Cardiac fibroblast (primary cell): ENCODE results near the gene ABCC1.

Experiments used
- DNase-seq, 2 donors: peaks; one replicate each; pipeline versions ENCODE4 v3.0.0 to v3.0.0-alpha.2; 2010; ENCODE audit warnings: low read depth in 2 of 2
- H3K4me3 ChIP-seq, 2 donors: replicated peaks in 1 of 2; 1 replicate in 1 of 2; 2 replicates in 1 of 2; pipeline ENCODE4 v1.5.1; 2011; ENCODE audit warnings: low read depth in 2 of 2, low read length in 2 of 2, mild to moderate bottlenecking in 2 of 2, moderate library complexity in 1 of 2
- TF ChIP-seq, protein P1 (sequence below): IDR thresholded peaks from one replicate; pipeline ENCODE4 v1.5.1; 2011; ENCODE audit warnings: low read depth, mild to moderate bottlenecking, low read length, inconsistent platforms

Gene ABCC1

GRCh38 chr16:16057102-16057501, 107.7 kb downstream of the ABCC1 start:
- TF ChIP-seq, protein P1, sequence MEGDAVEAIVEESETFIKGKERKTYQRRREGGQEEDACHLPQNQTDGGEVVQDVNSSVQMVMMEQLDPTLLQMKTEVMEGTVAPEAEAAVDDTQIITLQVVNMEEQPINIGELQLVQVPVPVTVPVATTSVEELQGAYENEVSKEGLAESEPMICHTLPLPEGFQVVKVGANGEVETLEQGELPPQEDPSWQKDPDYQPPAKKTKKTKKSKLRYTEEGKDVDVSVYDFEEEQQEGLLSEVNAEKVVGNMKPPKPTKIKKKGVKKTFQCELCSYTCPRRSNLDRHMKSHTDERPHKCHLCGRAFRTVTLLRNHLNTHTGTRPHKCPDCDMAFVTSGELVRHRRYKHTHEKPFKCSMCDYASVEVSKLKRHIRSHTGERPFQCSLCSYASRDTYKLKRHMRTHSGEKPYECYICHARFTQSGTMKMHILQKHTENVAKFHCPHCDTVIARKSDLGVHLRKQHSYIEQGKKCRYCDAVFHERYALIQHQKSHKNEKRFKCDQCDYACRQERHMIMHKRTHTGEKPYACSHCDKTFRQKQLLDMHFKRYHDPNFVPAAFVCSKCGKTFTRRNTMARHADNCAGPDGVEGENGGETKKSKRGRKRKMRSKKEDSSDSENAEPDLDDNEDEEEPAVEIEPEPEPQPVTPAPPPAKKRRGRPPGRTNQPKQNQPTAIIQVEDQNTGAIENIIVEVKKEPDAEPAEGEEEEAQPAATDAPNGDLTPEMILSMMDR, result no peak
- no peak overlapping the region for H3K4me3 ChIP-seq
- no peak for DNase-seq

GRCh38 chr16:16059160-16059559, 109.7 kb downstream of the ABCC1 start:
- DNase-seq, result no peak
- TF ChIP-seq, protein P1, result no peak
- no peak overlapping the region for H3K4me3 ChIP-seq

DNA sequence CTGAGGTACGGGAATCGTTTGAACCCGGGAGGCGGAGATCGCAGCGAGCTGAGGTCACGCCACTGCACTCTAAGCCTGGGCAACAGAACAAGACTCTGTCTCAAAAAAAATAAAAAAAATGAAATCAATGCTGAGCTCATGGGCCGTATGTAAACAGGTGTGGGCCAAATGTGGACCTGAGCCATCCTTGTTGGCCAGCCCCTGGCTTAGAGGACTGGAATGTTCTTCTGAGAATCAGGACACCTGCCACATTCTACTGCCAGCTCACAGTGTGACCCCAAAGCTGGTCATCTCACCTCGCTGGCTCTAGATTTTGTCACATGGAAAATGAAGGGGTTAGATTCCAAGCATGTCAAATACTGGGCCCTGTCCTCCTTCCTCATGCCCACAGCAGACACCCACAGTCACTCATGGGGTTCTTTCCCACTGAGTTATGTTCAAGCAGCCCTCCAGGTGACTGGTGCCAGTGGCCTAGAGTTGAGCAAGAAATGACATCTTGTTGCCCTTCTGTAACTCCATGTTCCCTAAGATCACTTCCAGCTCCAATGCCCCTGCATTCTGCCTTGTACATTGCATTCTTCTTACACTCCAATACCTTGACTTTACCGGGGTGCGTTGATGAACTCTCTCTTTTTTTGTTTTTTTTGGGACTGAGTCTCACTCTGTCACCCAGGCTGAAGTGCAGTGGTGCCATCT, 110.6 kb downstream of the ABCC1 start:
- DNase-seq, result no peak
- no peak overlapping the region for H3K4me3 ChIP-seq
- TF ChIP-seq, protein P1, result no peak

GRCh38 chr16:16062023-16062937, 112.9 kb downstream of the ABCC1 start:
- DNase-seq, result peak in 1 of 2 donors; percentile 50
- TF ChIP-seq, protein P1, result no peak
- no peak overlapping the region for H3K4me3 ChIP-seq

GRCh38 chr16:16063683-16064082, 114.3 kb downstream of the ABCC1 start:
- TF ChIP-seq, protein P1, result no peak
- no peak for DNase-seq
- H3K4me3 ChIP-seq, result no peak overlapping the region

DNA sequence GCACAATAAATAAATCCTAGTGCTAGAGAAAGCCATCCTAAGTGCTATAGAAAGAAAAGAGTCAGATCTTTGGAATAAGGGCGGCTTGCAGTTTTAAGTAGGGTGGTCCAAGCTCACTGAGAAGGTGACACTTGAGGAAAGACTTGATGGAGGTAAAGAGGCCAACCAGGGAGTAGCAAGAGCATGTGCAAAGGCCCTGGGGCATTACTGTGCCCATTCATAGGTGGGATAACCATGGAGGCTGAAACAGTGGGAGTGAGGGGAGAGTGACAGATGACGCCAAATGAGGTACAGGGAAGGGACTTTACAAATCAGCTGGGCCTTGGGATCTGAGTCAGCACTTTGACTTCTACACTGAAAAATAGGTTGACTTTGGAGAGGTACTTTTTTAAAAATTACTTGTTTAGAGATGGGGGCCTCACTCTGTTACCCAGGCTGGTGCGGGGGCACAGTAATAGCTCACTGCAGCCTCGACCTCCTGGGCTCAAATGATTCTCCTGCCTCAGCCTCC, 115.5 kb downstream of the ABCC1 start:
- TF ChIP-seq, protein P1, result no peak
- DNase-seq, result no peak
- no peak overlapping the region for H3K4me3 ChIP-seq
